ENCODE measurements around the gene ACAD10.

The ACAD10 gene

DNA sequence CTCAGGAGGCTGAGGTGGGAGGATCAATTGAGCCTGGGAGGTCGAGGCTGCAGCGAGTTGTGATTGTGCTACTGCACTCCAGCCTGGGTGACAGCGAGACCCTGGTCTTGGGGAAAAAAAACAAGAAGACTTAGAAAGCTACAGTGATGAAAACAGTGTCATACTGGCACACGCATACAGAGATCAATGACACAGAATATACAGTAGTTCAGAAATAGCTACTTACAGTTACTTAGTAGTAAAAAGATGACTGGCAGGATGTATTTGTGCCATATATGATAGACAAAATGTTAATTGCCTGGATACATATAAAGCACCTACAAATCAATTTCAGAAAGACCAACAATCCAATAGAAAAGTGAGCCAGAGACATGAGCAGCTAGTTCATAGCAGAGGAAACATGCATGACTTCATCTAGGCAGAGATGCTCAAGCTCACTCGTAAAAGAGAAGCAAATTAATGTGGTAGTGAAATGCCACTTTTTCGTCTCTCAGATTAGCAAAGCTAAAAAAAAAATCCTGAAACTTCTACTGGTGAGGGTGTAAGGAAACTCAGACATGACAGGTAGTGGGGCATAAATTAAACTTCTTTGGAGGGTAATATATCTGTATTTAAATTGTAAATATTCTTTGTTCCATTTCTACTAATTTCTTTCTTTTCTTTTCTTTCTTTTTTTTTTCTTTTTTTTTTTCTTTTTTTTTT is 78.4 kb downstream of the ACAD10 start:
- Histone ChIP-seq H3K4me3 (no peak overlapping the region), H3K27ac (peak overlapping the region in 3 of 11 experiments; percentile 55 to 87 (median 82); a peak in 5 of 22 replicates), H3K9ac (peak overlapping the region in 1 of 11 experiments; percentile 24; a peak in 1 of 22 replicates), H3K4me1 (peaks cover 40 to 85% (median 70%) of the 10 kb centered on the region in 10 experiments), H4K20me1 (0 out of 22 replicates have a peak, but pooled peaks cover 0 to 11% (median 0%) of the 10 kb centered on the region in 11 experiments), H3K36me3 (0 out of 22 replicates have a peak, but pooled peaks cover 0 to 3% (median 0%) of the 10 kb centered on the region in 11 experiments), H3K27me3 (peaks cover 14 to 21% (median 19%) of the 10 kb centered on the region in 11 experiments; a peak in 19 of 22 replicates), H3K4me2 (peak overlapping the region in 9 of 11 experiments; percentile 91 to 99 (median 96); a peak in 18 of 22 replicates), H3K9me3 (replicated peaks in 1 of 11) (no peaks in the 10 kb centered on the region)
- no peak for TF ChIP-seq Cebpa-rat (IDR thresholded peaks at IDR 0.05)

DNA sequence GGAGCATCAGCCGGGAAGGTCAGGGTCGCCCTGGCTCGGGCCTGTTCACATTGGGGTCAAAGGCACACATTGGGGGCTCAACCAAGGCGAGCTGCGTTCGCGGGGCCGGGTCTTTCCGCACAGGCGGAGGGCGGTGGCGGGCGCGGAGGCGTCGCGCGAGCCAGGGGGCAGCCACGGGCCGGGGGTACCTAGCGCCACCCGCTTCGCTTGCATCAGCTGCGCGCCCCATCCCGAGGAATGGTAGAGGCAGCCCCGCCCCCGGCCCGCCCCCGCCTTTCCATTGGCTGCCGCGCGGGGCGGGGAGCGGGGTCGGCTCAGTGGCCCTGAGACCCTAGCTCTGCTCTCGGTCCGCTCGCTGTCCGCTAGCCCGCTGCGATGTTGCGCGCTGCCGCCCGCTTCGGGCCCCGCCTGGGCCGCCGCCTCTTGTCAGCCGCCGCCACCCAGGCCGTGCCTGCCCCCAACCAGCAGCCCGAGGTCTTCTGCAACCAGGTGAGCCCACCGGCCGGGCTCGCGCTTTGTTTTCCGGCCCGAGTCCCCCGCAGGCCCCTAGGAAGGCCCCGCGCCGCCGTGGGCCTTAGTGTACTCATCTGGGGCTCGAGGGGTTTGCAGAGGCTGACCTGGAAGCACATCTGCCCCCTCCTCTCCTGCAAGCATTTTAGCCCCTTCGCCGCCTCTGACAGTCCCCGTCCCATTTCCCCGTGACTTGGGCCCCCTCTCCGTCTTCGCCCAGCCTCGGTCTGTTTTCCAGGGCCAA is 80.9 kb downstream of the ACAD10 start, which contains the start of gene ALDH2:
TSS of gene ALDH2 (plus strand) at position 326 of the 754 bp plus-strand sequence. CDS start at position 376, 50 bp downstream.
- H3K4me3 ChIP-seq, result peak within 1 kb of the TSS; percentile 58 to 88 (median 68)
- H3K27ac ChIP-seq, result peak within 1 kb of the TSS; percentile 25 to 87 (median 54); a peak in 18 of 22 replicates
- no peaks in the 10 kb centered on the region for H3K9me3 ChIP-seq (replicated peaks in 1 of 11)
- H3K27me3 ChIP-seq, result peaks cover 9 to 21% (median 19%) of the 10 kb centered on the region in 11 experiments; a peak in 19 of 22 replicates
- no peak for TF ChIP-seq Cebpa-rat (IDR thresholded peaks at IDR 0.05)
- peak within 1 kb of the TSS; percentile 91 to 99 (median 98) for H3K4me2 ChIP-seq
- H3K4me1 ChIP-seq, result peaks cover 43 to 85% (median 51%) of the 10 kb centered on the region in 10 experiments
- 0 out of 22 replicates have a peak, but pooled peaks cover 0 to 11% (median 0%) of the 10 kb centered on the region in 11 experiments for H4K20me1 ChIP-seq
- H3K36me3 ChIP-seq, result peaks cover 0 to 18% (median 0%) of the 10 kb centered on the region in 11 experiments; a peak in 2 of 22 replicates
- peak within 1 kb of the TSS; percentile 62 to 87 (median 74) for H3K9ac ChIP-seq

DNA sequence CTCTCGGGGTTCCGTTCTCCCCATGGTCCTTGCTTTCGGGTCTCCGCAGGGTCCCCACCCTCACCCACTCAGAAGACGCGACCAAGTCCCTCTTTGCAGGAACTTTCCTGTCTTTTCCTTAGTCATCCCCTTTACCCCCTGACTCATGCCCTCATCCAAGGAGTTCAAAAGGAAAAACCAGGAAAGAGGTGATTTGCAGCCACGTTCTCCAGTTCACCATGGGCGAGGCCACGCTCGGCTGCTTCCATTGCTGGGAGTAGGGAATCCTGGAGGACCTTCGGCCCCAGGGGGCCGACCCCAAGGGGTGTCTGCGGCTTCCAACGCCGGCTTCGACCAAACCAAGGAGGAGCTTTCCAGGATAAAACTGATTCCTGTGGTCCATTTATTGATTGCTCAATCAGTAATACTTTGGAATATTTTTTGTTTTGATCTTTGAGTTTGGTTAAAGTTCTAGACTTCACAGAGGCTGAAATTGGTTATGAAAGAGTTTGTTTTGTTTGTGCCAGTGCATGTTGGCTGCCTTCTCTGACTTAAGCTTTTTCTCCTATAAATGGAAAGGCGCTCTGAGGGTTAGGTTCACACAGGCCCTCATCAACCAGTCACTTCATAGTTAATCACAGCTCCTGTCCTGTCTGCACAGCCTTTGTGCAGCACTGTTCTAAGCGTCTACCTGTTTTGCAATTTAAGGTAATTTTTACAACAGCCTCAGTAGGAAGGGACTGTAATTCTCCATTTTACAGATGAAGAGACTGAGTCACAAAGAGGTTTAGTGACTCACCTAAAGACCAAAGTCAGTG is 81.7 kb downstream of the ACAD10 start:
- peaks cover 0 to 18% (median 0%) of the 10 kb centered on the region in 11 experiments; a peak in 2 of 22 replicates for H3K36me3 ChIP-seq
- H3K27me3 ChIP-seq, result peaks cover 9 to 21% (median 19%) of the 10 kb centered on the region in 11 experiments; a peak in 19 of 22 replicates
- peak overlapping the region; percentile 62 to 87 (median 74) for H3K9ac ChIP-seq
- peak overlapping the region; percentile 91 to 99 (median 98) for H3K4me2 ChIP-seq
- H3K4me3 ChIP-seq, result peak overlapping the region; percentile 58 to 88 (median 68)
- peak in 2 of 11 experiments; percentile 39 to 64; a peak in 3 of 22 replicates for TF ChIP-seq Cebpa-rat (IDR thresholded peaks at IDR 0.05)
- H3K27ac ChIP-seq, result peak overlapping the region in 8 of 11 experiments; percentile 45 to 87 (median 60); a peak in 14 of 22 replicates
- H4K20me1 ChIP-seq, result 0 out of 22 replicates have a peak, but pooled peaks cover 0 to 11% (median 0%) of the 10 kb centered on the region in 11 experiments
- H3K9me3 ChIP-seq (replicated peaks in 1 of 11), result no peaks in the 10 kb centered on the region
- H3K4me1 ChIP-seq, result peaks cover 39 to 88% (median 52%) of the 10 kb centered on the region in 10 experiments

DNA sequence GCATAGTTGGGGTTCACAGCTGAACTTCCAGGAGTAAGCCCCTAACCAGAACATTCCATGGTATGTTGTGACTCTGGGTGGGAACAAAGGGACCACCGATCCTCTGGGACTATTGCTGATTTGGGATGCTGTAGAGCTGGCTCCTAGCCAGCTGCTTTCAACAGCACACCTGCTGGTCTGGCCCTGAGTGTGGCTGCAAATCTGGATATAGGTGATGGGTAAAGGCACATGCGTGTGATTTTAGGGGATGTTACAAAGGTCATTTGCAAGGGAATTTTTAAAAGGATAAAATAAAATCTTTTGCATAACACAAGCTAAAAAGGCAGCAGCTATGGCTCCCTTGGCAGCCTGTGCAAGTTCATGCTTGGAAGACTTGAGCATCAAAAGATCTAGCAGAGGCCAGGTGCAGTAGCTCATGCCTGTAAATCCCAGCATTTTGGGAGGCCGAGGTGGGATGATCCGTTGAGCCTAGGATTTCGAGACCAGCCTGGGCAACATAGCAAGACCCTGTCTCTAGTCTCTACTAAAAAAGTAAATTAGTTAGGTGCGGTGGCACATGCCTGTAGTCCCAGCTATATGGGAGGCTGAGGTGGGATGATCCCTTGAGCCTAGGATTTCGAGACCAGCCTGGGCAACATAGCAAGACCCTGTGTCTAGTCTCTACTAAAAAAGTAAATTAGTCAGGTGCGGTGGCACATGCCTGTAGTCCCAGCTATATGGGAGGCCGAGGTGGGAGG is 82.5 kb downstream of the ACAD10 start:
- H3K4me2 ChIP-seq, result peak overlapping the region in 6 of 11 experiments; percentile 91 to 99 (median 94); a peak in 12 of 22 replicates
- 0 out of 22 replicates have a peak, but pooled peaks cover 0 to 11% (median 0%) of the 10 kb centered on the region in 11 experiments for H4K20me1 ChIP-seq
- H3K9ac ChIP-seq, result peak overlapping the region in 2 of 11 experiments; percentile 81 to 87; a peak in 4 of 22 replicates
- H3K36me3 ChIP-seq, result peaks cover 0 to 18% (median 0%) of the 10 kb centered on the region in 11 experiments; a peak in 2 of 22 replicates
- peak overlapping the region in 6 of 10 experiments; percentile 64 to 88 (median 76); a peak in 7 of 20 replicates for H3K4me3 ChIP-seq
- TF ChIP-seq Cebpa-rat (IDR thresholded peaks at IDR 0.05), result no peak
- H3K27me3 ChIP-seq, result peaks cover 9 to 21% (median 19%) of the 10 kb centered on the region in 11 experiments; a peak in 19 of 22 replicates
- no peak overlapping the region for H3K27ac ChIP-seq
- H3K4me1 ChIP-seq, result peaks cover 40 to 96% (median 57%) of the 10 kb centered on the region in 10 experiments
- H3K9me3 ChIP-seq (replicated peaks in 1 of 11), result no peaks in the 10 kb centered on the region

DNA sequence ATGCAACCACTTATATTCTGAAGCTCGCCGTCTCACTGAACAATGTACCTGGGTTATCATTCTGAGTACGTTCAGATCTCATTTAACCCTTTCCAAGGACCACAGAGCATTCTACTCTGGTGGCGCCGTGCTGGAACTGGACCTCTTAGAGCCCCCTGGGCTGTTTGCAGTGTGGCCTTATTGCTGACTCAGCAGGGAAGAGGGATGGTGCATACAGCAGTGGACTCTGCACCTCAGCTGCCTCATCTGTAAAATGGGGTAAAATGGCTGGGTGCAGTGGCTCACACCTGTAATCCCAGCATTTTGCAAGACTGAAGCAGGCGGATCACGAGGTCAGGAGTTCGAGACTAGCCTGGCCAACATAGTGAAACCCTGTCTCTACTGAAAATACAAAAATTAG is 83.7 kb downstream of the ACAD10 start:
- Histone ChIP-seq H3K4me3 (no peak overlapping the region), H3K27me3 (peaks cover 9 to 21% (median 19%) of the 10 kb centered on the region in 11 experiments; a peak in 19 of 22 replicates), H3K4me2 (peak overlapping the region in 2 of 11 experiments; percentile 91 to 96; a peak in 3 of 22 replicates), H4K20me1 (0 out of 22 replicates have a peak, but pooled peaks cover 0 to 11% (median 0%) of the 10 kb centered on the region in 11 experiments), H3K27ac (no peak overlapping the region), H3K9me3 (replicated peaks in 1 of 11) (no peaks in the 10 kb centered on the region), H3K4me1 (peaks cover 41 to 98% (median 60%) of the 10 kb centered on the region in 10 experiments), H3K36me3 (peaks cover 0 to 18% (median 0%) of the 10 kb centered on the region in 11 experiments; a peak in 2 of 22 replicates), H3K9ac (no peak overlapping the region)
- TF ChIP-seq Cebpa-rat (IDR thresholded peaks at IDR 0.05), result no peak

DNA sequence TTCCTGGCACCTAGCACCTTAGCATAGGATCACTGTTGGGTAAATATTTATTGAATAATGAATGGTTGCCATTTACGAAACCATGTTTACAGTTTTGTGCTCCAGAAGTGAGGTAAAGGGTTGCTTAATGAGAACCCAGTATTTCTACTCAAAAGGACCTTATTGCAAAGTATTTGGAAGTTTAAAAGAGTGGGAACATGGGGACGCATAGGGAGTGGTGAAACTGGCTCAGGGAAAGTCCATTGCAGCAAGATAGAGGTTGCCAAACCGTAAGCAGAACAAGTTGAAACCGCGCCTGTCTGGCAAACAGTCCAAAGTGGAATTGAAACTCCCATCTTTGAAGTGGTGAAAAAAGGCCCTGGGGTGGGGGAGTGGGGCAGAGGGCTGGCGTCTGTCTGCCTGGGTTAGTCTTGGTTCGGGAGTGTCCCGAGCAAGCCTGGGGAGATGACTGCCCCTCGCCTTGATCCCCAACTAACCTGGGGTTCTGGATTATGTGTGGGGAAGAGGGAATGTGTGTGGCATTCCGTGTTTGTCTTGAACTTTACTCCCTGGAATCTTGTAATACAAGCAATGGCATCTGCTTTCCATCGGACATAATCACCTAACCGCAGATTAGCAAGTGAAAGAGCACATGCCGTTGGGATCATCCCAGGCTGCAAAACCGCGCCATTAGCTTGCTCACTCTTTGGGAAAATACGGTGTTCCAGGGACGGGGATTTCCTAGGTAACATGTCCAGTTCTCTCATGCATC is 88.1 kb downstream of the ACAD10 start:
- Histone ChIP-seq H3K9me3 (replicated peaks in 1 of 11) (no peaks in the 10 kb centered on the region), H3K27ac (peak overlapping the region in 10 of 11 experiments; percentile 25 to 96 (median 77); a peak in 18 of 22 replicates), H3K9ac (peak overlapping the region in 7 of 11 experiments; percentile 56 to 85 (median 81); a peak in 12 of 22 replicates), H3K4me3 (peak overlapping the region in 1 of 10 experiments; percentile 24; a peak in 1 of 20 replicates), H3K4me1 (peaks cover 25 to 99% (median 52%) of the 10 kb centered on the region in 10 experiments), H4K20me1 (no peaks in the 10 kb centered on the region), H3K27me3 (no peaks in the 10 kb centered on the region), H3K4me2 (peak overlapping the region; percentile 9 to 97 (median 76)), H3K36me3 (peaks cover 0 to 17% (median 0%) of the 10 kb centered on the region in 11 experiments; a peak in 3 of 22 replicates)
- TF ChIP-seq Cebpa-rat (IDR thresholded peaks at IDR 0.05), result peak; percentile 65 to 97 (median 91); a peak in 20 of 22 replicates

Data from BLaER1 treated with 17β-estradiol and CSF1 and Interleukin-3, amounts not matched to agents 10 nM and 100 nM (cell line).